HepG2 (cell line): Measurements from ENCODE around the gene SMOC1. TPM values are rescaled to one million over a fixed set of nuclear protein-coding genes. Genes with fewer than 3 reads are reported as not detected.

Experiments
- ATF7 ChIP-seq, 2 experiments: fragments of 450-650 bp in 1 of 2; sonication (generic) in 1 of 2; formaldehyde crosslinking in 1 of 2; IDR thresholded peaks; 2 replicates each; pipeline versions ENCODE4 v1.4.0 to v1.6.1; 2016 to 2020; ENCODE audit warnings: antibody characterized with exemption in 1 of 2, mild to moderate bottlenecking in 1 of 2, missing genetic modification reagents in 1 of 2
- ATM ChIP-seq: fragments of 450-650 bp; IDR thresholded peaks from 2 replicates; pipeline ENCODE4 v1.7.1; 2017; ENCODE audit warnings: mild to moderate bottlenecking, borderline replicate concordance
- BCLAF1 ChIP-seq: fragments of 450-650 bp; IDR thresholded peaks from 2 replicates; pipeline ENCODE4 v1.6.1; 2017; ENCODE audit warnings: mild to moderate bottlenecking
- MTF2 ChIP-seq: sonication (generic); formaldehyde crosslinking; IDR thresholded peaks from 2 replicates; pipeline ENCODE4 v1.5.0; 2020; ENCODE audit warnings: missing genetic modification reagents, borderline replicate concordance
- MZF1 ChIP-seq: sonication (generic); formaldehyde crosslinking; IDR thresholded peaks from 2 replicates; pipeline ENCODE4 v1.8.1; 2023; ENCODE audit warnings: mild to moderate bottlenecking, missing genetic modification reagents, borderline replicate concordance
- NR1H2 ChIP-seq: sonication (generic); formaldehyde crosslinking; IDR thresholded peaks from 2 replicates; pipeline ENCODE4 v1.8.1; 2022; ENCODE audit warnings: low read depth, missing genetic modification reagents, borderline replicate concordance
- PAXIP1 ChIP-seq: sonication (generic); formaldehyde crosslinking; conservative IDR thresholded peaks from 2 replicates; pipeline ENCODE4 v1.4.0; 2020; ENCODE audit warnings: mild to moderate bottlenecking, missing genetic modification reagents, moderate library complexity
- POGK ChIP-seq: sonication (generic); formaldehyde crosslinking; conservative IDR thresholded peaks from 2 replicates; pipeline ENCODE4 v1.8.0; 2022; ENCODE audit warnings: mild to moderate bottlenecking, moderate library complexity, missing genetic modification reagents
- RXRB ChIP-seq: IDR thresholded peaks from 2 replicates; pipeline ENCODE4 v1.6.1; 2016; ENCODE audit warnings: borderline replicate concordance, missing genetic modification reagents, missing compliant biosample characterization
- ZNF343 ChIP-seq: sonication (generic); formaldehyde crosslinking; IDR thresholded peaks from 2 replicates; pipeline ENCODE4 v1.4.0; 2020; ENCODE audit warnings: mild to moderate bottlenecking, missing genetic modification reagents
- ZNF383 ChIP-seq: sonication (generic); formaldehyde crosslinking; IDR thresholded peaks from 2 replicates; pipeline ENCODE4 v1.4.0; 2020; ENCODE audit warnings: missing genetic modification reagents, mild to moderate bottlenecking, borderline replicate concordance
- ZNF460 ChIP-seq: sonication (generic); formaldehyde crosslinking; IDR thresholded peaks from 2 replicates; pipeline ENCODE4 v1.5.1; 2020; ENCODE audit warnings: missing genetic modification reagents, mild to moderate bottlenecking, borderline replicate concordance
- polyA plus RNA-seq, 8 experiments: library from polyadenylated mRNA; depleted of rRNA in 3 of 8; stranded (reverse) in 7 of 8; unstranded in 1 of 8; fragments of >200 nt; fragmentation: Illumina TruSeq in 4 of 8; extraction: Trizol in 4 of 8; gene quantifications; 2 replicates each; pipeline versions ENCODE4 v1.2.1 to v1.2.3, GENCODE V29; 2011 to 2016; ENCODE audit warnings: low read depth in 4 of 8, missing spikeins in 1 of 8, mixed read lengths in 1 of 8; ENCODE audit not compliant: insufficient read depth in 1 of 8
- total RNA-seq, 5 experiments: library from RNA; depleted of rRNA; stranded (reverse); fragments of >200 nt; fragmentation: Illumina TruSeq; extraction: Trizol; gene quantifications; 2 replicates each; pipeline ENCODE4 v1.2.3, GENCODE V29; 2016; ENCODE audit warnings: low read depth in 1 of 5

Gene SMOC1
- total and polyA plus RNA-seq, 2 of the 13 experiments (the other 11 are each of a cell fraction or from before 2014, with no cell fraction given) = 17.8 to 35.6 TPM

- TF ChIP-seq PAXIP1 (CRISPR knock-in tag) (no peak), ZNF460 (CRISPR knock-in tag) (no peak), BCLAF1 (no peak), POGK (CRISPR knock-in tag) (no peak), ATF7 (IDR thresholded peaks at IDR 0.05) (peak; percentile 19; the same call in 1 of the 2 replicates), ATF7 (CRISPR knock-in tag; IDR thresholded peaks at IDR 0.05) (no peak), ZNF343 (CRISPR knock-in tag) (no peak), ZNF383 (no peak), RXRB (CRISPR knock-in tag) (no peak), MZF1 (no peak), MTF2 (CRISPR knock-in tag) (no peak), NR1H2 (CRISPR knock-in tag) (no peak), ATM (peak; percentile 48; the same call in 1 of the 2 replicates)
Measured at GRCh38 chr14:69839661-69840060, 39.6 kb upstream of the SMOC1 start (continued).
